Right lobe of liver (tissue), 4 donors: Measurements from ENCODE around the gene CDC45.
A peak's percentile ranks its signal among the peaks of the same experiment; 100 is the strongest.

Source experiments
- CTCF ChIP-seq, 4 donors: fragments of 200-600 bp in 3 of 4; fragments of 450-650 bp in 1 of 4; IDR thresholded peaks; one replicate each; pipeline versions ENCODE4 v1.5.1 to v1.8.0; 2016 to 2022; ENCODE audit warnings: antibody characterized with exemption in 4 of 4, mild to moderate bottlenecking in 2 of 4
- POLR2A ChIP-seq: fragments of 450-650 bp; IDR thresholded peaks from one replicate; pipeline ENCODE4 v1.6.1; 2017; ENCODE audit warnings: antibody characterized with exemption, mild to moderate bottlenecking
- donor health status: DM: no; HTN: no; CAD: no.
- donor health status: DM: no; HTN: no; CAD: no.
- donor health status: DM: no; HTN: yes; CAD: no.

DNA sequence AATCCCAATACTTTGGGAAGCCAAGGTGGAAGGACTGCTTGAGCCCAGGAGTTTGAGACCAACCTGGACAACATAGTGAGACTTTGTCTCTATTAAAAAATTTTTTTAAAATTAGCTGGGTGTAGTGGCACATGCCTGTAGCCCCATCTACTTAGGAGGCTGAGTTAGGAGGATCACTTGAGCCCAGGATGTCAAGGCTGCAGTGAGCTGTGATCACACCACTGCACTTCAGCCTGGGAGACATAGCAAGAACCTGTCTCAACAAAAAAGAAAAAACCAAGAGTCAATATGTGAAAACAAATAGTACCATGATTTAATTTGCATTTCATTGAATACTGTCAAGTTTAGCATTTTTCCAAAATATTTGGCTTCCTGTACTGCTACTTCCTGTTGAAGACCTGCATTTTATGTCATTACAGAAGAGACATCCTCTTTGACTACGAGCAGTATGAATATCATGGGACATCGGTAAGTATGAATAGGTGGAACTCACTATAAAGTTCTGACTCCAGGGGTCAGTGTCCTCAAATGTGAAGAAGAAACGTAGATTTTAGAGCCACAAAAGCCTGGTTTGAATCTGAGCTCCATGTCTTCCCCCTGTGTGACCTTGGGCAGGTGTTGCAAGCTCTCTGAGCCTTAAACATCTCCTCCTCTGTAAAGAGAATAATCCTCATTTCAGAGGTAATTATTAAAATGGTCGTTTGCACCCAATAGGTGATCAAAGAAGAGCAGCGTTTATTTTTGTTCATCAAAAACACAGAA, 16.0 kb downstream of the CDC45 start:
- TF ChIP-seq POLR2A (no peak), CTCF (IDR thresholded peaks at IDR 0.05) (peak; percentile 43 to 48 (median 46))
